Measurements from ENCODE around the gene UPP2.

DNA sequence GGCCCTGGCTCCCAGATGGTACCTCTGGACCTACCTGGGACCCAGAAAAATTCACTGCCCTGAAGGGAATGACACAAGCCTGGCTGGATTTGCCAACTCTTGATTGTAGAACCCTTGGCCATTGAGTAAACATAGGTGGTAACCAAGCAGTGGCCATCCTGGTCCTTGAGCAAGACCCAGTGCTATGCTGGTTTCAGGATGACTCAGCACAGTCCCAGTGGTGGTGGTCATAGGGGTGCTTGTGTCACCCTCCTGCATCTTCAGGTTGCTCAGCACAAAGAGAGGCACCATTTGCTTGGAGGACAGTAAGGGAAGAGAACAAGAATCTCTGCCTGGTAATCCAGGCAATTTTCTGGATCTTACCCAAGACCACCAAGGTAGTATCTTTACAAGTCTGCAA lies 52.9 kb downstream of the UPP2 start:
- TF ChIP-seq POLR2AphosphoS5 (IDR thresholded peaks at IDR 0.05; ENCODE audit: low read depth, low read length), result no peak
- no peak for TF ChIP-seq TAF1 (IDR thresholded peaks at IDR 0.05; ENCODE audit: borderline replicate concordance, insufficient read depth, low read length)

All from PFSK-1 (cell line).